Activated CD4-positive, alpha-beta T cell treated with anti-CD3 and anti-CD28 coated beads for 4 hours (primary cell): ENCODE measurements around the gene MYO1E.
"Not testable (repeated sequence)": the region's sequence is repeated elsewhere in the genome, so short reads cannot be mapped to it uniquely, and the experiment has no call there.

Experiments used
- DNase-seq, 2 donors: peaks; one replicate each; pipeline ENCODE4 v3.0.0-alpha.2; 2020

Gene MYO1E

GRCh38 chr15:59347915-59348314 lies 24.8 kb downstream of the MYO1E start:
- no peak for DNase-seq

- DNase-seq, result no peak
Observed at GRCh38 chr15:59346951-59347350, 25.7 kb downstream of the MYO1E start.

GRCh38 chr15:59345326-59345725 lies 27.3 kb downstream of the MYO1E start:
- no peak for DNase-seq

GRCh38 chr15:59344311-59344710 lies 28.4 kb downstream of the MYO1E start:
- DNase-seq, result no peak

GRCh38 chr15:59340325-59340724 lies 32.3 kb downstream of the MYO1E start:
- no peak for DNase-seq

GRCh38 chr15:59339252-59339672 lies 33.4 kb downstream of the MYO1E start:
- no peak for DNase-seq

- DNase-seq, result no peak
Observed at GRCh38 chr15:59338414-59338813, 34.3 kb downstream of the MYO1E start.

- DNase-seq, result not testable (repeated sequence)
Observed at GRCh38 chr15:59336725-59337124, 35.9 kb downstream of the MYO1E start.

- DNase-seq, result no peak
Observed at GRCh38 chr15:59335207-59335786, 37.4 kb downstream of the MYO1E start.

GRCh38 chr15:59334076-59334415 lies 38.6 kb downstream of the MYO1E start:
- no peak for DNase-seq

- DNase-seq, result no peak
Observed at GRCh38 chr15:59333401-59334075, 39.1 kb downstream of the MYO1E start.

- no peak for DNase-seq
Observed at GRCh38 chr15:59332009-59332408, 40.7 kb downstream of the MYO1E start.

- DNase-seq, result no peak
Observed at GRCh38 chr15:59330649-59331048, 42.0 kb downstream of the MYO1E start.

- DNase-seq, result no peak
Observed at GRCh38 chr15:59329570-59330350, 42.9 kb downstream of the MYO1E start.

GRCh38 chr15:59329091-59329490 lies 43.6 kb downstream of the MYO1E start:
- no peak for DNase-seq

- no peak for DNase-seq
Observed at GRCh38 chr15:59327942-59328341, 44.7 kb downstream of the MYO1E start.

- no peak for DNase-seq
Observed at GRCh38 chr15:59326856-59327255, 45.8 kb downstream of the MYO1E start.

- no peak for DNase-seq
Observed at GRCh38 chr15:59322056-59322759, 50.5 kb downstream of the MYO1E start.

- no peak for DNase-seq
Observed at GRCh38 chr15:59321000-59321689, 51.5 kb downstream of the MYO1E start.

- DNase-seq, result no peak
Observed at GRCh38 chr15:59317211-59317610, 55.5 kb downstream of the MYO1E start.

- no peak for DNase-seq
Observed at GRCh38 chr15:59315914-59316451, 56.7 kb downstream of the MYO1E start.

GRCh38 chr15:59313641-59314332 lies 58.9 kb downstream of the MYO1E start:
- no peak for DNase-seq
